ENCODE measurements around the gene MRPL19.

The MRPL19 gene

DNA sequence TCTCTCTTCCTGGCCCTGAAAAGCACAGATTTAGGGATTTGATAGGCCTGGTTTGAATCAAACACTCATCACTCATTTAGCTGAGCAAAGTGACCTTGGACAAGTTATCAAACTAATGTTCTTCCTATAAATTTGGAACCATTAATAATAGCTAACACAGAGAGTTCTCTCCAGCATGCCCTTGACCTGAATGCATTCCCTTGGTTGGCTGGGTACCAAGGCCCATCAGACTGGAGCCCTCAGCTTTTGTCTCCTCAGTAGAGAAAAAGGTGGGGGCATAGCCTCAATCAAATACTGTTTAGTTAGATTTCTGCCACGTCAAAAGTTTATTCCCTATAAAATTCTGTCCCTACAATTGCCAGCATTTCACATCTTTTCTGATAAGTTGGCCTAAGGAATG lies 13.8 kb upstream of the MRPL19 start:
- Histone ChIP-seq H3K36me3 (ENCODE audit: control insufficient read depth, low read length) (no peaks in the 10 kb centered on the region), H3K4me2 (ENCODE audit: low read length) (no peak overlapping the region), H3K9me3 (ENCODE audit: control insufficient read depth, insufficient read depth, low read length) (no peaks in the 10 kb centered on the region), H3K4me1 (ENCODE audit: control insufficient read depth, low read length) (no peaks in the 10 kb centered on the region), H3K4me3 (ENCODE audit: low read length) (no peak overlapping the region), H4K20me1 (ENCODE audit: control insufficient read depth, insufficient read depth, low read depth, low read length) (no peaks in the 10 kb centered on the region), H3K9me2 (replicated peaks; ENCODE audit: control insufficient read depth, low read length) (no peaks in the 10 kb centered on the region), H3K27ac (ENCODE audit: low read depth, low read length) (no peak overlapping the region), H3K27me3 (ENCODE audit: control insufficient read depth, low read length) (peaks cover 6% of the 10 kb centered on the region; the same call in 1 of the 2 replicates), H3K79me2 (ENCODE audit: control insufficient read depth, low read length) (no peaks in the 10 kb centered on the region), H3F3A (ENCODE audit: control insufficient read depth, insufficient read depth) (no peaks in the 10 kb centered on the region)
- TF ChIP-seq, protein P1, sequence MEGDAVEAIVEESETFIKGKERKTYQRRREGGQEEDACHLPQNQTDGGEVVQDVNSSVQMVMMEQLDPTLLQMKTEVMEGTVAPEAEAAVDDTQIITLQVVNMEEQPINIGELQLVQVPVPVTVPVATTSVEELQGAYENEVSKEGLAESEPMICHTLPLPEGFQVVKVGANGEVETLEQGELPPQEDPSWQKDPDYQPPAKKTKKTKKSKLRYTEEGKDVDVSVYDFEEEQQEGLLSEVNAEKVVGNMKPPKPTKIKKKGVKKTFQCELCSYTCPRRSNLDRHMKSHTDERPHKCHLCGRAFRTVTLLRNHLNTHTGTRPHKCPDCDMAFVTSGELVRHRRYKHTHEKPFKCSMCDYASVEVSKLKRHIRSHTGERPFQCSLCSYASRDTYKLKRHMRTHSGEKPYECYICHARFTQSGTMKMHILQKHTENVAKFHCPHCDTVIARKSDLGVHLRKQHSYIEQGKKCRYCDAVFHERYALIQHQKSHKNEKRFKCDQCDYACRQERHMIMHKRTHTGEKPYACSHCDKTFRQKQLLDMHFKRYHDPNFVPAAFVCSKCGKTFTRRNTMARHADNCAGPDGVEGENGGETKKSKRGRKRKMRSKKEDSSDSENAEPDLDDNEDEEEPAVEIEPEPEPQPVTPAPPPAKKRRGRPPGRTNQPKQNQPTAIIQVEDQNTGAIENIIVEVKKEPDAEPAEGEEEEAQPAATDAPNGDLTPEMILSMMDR (IDR thresholded peaks at IDR 0.05; ENCODE audit: low read depth, low read length, poor library complexity, severe bottlenecking), result no peak
- TF ChIP-seq EZH2phosphoT487 (IDR thresholded peaks at IDR 0.05; ENCODE audit: borderline replicate concordance, low read length), result no peak

DNA sequence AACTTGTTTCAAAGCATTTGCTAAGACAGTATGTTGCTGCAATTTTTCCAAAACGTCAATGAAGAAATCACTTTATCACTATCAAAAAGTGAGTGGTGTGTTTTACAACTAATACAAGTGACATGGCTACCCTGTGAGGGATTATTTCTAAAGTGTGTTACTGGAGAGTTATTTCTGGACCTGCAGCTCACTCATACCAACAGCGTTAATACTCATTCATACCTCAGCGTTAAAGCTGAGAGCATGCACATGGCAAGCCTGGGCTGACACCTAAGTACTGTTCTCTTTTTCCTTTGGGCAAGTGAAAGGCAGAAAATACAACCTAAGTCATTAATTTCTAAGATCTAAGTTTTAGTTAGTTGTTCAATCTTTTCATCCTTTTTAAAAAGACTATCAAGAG lies 13.0 kb upstream of the MRPL19 start:
- no peaks in the 10 kb centered on the region for H3K79me2 ChIP-seq (ENCODE audit: control insufficient read depth, low read length)
- H3K4me1 ChIP-seq (ENCODE audit: control insufficient read depth, low read length), result no peaks in the 10 kb centered on the region
- no peaks in the 10 kb centered on the region for H3F3A ChIP-seq (ENCODE audit: control insufficient read depth, insufficient read depth)
- TF ChIP-seq, protein P1 (IDR thresholded peaks at IDR 0.05; ENCODE audit: low read depth, low read length, poor library complexity, severe bottlenecking), result no peak
- no peak for TF ChIP-seq EZH2phosphoT487 (IDR thresholded peaks at IDR 0.05; ENCODE audit: borderline replicate concordance, low read length)
- peaks cover 8% of the 10 kb centered on the region; the same call in 1 of the 2 replicates for H3K27me3 ChIP-seq (ENCODE audit: control insufficient read depth, low read length)
- no peak overlapping the region for H3K27ac ChIP-seq (ENCODE audit: low read depth, low read length)
- no peaks in the 10 kb centered on the region for H3K9me3 ChIP-seq (ENCODE audit: control insufficient read depth, insufficient read depth, low read length)
- no peak overlapping the region for H3K4me2 ChIP-seq (ENCODE audit: low read length)
- H3K4me3 ChIP-seq (ENCODE audit: low read length), result no peak overlapping the region
- H4K20me1 ChIP-seq (ENCODE audit: control insufficient read depth, insufficient read depth, low read depth, low read length), result no peaks in the 10 kb centered on the region
- H3K36me3 ChIP-seq (ENCODE audit: control insufficient read depth, low read length), result no peaks in the 10 kb centered on the region
- H3K9me2 ChIP-seq (replicated peaks; ENCODE audit: control insufficient read depth, low read length), result no peaks in the 10 kb centered on the region

DNA sequence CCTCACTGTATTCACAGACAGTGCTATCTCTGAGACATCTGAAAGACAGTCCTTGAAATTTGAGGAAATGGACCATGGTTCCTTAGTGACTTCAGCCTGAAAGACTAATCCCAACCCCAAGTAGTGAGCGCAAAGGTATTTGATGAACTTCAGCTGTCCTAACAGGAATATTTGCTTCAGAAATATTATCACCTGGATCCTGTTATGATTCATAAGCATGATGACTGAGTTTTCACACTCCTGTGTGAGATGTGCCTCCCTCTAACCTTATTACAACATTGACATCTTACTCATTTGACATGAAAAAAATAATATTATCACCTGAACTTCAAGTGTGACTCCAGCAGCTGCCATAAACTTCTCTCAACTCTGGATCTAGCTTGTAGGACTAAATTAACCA lies 11.6 kb upstream of the MRPL19 start:
- H3K79me2 ChIP-seq (ENCODE audit: control insufficient read depth, low read length), result no peaks in the 10 kb centered on the region
- H3K9me2 ChIP-seq (replicated peaks; ENCODE audit: control insufficient read depth, low read length), result no peaks in the 10 kb centered on the region
- TF ChIP-seq, protein P1 (IDR thresholded peaks at IDR 0.05; ENCODE audit: low read depth, low read length, poor library complexity, severe bottlenecking), result no peak
- no peak for TF ChIP-seq EZH2phosphoT487 (IDR thresholded peaks at IDR 0.05; ENCODE audit: borderline replicate concordance, low read length)
- H3K9me3 ChIP-seq (ENCODE audit: control insufficient read depth, insufficient read depth, low read length), result no peaks in the 10 kb centered on the region
- H3K27ac ChIP-seq (ENCODE audit: low read depth, low read length), result no peak overlapping the region
- no peaks in the 10 kb centered on the region for H3K36me3 ChIP-seq (ENCODE audit: control insufficient read depth, low read length)
- no peaks in the 10 kb centered on the region for H3K4me1 ChIP-seq (ENCODE audit: control insufficient read depth, low read length)
- no peak overlapping the region for H3K4me2 ChIP-seq (ENCODE audit: low read length)
- no peak overlapping the region for H3K4me3 ChIP-seq (ENCODE audit: low read length)
- peaks cover 6% of the 10 kb centered on the region; the same call in 1 of the 2 replicates for H3K27me3 ChIP-seq (ENCODE audit: control insufficient read depth, low read length)
- no peaks in the 10 kb centered on the region for H4K20me1 ChIP-seq (ENCODE audit: control insufficient read depth, insufficient read depth, low read depth, low read length)
- H3F3A ChIP-seq (ENCODE audit: control insufficient read depth, insufficient read depth), result no peaks in the 10 kb centered on the region

All from DOHH2 (cell line).